Measurements from ENCODE around the gene CACYBP. TPM values are rescaled to one million over a fixed set of nuclear protein-coding genes. Genes with fewer than 3 reads are reported as not detected.

CACYBP gene
- total and polyA plus RNA-seq, 4 experiments from 2014 or later: 98.3 to 226 (median 133) TPM

DNA sequence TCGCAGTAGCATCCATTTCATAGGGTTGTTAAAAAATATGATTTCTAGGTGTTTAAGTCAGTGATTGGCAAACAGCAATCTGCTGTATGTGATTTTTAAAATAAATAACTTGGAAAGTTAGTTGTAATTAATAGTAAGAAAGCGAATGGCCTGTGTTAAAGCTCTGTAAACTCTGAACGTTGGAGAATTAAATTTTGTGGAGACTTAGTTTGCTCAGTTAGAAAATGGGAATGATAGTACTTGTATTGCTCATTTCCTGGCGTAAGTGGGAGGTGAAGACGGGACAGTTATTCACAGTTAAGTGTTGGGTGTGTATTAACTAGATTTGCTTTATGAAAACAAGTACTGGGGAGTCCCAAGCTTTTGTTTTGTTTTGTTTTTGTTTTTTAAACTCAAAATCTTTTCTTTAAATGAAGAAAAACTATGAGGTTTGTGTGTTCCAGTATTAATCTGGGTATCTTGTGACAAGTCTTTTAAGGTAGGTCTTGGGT lies 995 bp downstream of the CACYBP start:
- Mint-ChIP-seq H3K4me1 (peaks cover 32 to 52% (median 45%) of the 10 kb centered on the region in 4 donors), H3K27ac (peak overlapping the region in 2 of 7 donors; percentile 97 to 98), H3K4me3 (peak overlapping the region in 1 of 8 donors; percentile 99), H3K9me3 (no peaks in the 10 kb centered on the region), H3K36me3 (peaks cover 0 to 14% of the 10 kb centered on the region in 2 donors), H3K27me3 (no peaks in the 10 kb centered on the region)
- H3K4me3 ChIP-seq (ENCODE audit: low read length in 2 of 2): peak overlapping the region; percentile 24 to 63
- H3K9me3 ChIP-seq (ENCODE audit: control insufficient read depth in 1 of 2, low read length in 2 of 2): no peaks in the 10 kb centered on the region
- ChIA-PET CTCF (ENCODE audit: partially characterized antibody) (interaction anchor here (0.7 to 2.2 kb wide), 7 partner anchors 20 to 201 kb away, joined by 3 to 7 read pairs (median 5); partner anchors contain the start of gene MRPS14), POLR2A (ENCODE audit: partially characterized antibody) (interaction anchor here (0.5 to 5.1 kb wide), 17 partner anchors 11 to 1524 kb away, joined by 3 to 315 read pairs (median 26); partner anchors contain the start of genes GAS5, KIAA0040, MRPS14 and PRDX6)
- peak in 1 of 5 donors; percentile 13 for DNase-seq
- no peaks in the 10 kb centered on the region for H3K36me3 ChIP-seq (ENCODE audit: insufficient read depth, low read length)
- H3K27ac ChIP-seq (ENCODE audit: low read depth, low read length): peak overlapping the region; percentile 99
- no peaks in the 10 kb centered on the region for H3K27me3 ChIP-seq (ENCODE audit: insufficient read depth, low read length)
- peaks cover 55% of the 10 kb centered on the region for H3K4me1 ChIP-seq (ENCODE audit: insufficient read depth, low read length)
- intact Hi-C loops (cut with micrococcal nuclease): no loop called here

DNA sequence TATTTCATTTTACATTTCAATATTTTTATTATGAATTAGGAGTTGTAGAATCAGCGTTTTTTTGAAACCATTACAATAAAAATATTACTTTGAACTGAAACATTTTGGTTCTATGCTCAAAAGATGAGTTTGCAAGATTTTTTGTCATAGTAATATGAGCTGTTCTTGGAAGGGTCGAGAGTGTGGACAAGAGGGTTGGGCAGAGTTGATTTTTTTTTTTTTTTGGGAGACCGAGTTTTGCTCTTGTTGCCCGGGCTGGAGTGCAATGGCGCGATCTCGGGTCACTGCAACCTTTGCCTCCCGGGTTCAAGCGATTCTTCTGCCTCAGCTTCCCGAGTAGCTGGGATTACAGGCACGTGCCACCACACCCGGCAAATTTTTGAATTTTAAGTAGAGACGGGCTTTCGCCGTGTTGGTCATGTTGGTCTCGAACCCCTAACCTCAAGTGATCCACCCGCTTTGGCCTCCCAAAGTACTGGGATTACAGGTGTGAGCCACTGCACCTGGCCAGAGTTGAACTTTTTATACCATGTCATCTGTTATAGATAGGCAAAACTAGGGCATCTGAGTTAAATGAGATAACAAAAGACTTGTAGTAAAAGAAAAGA lies 3.3 kb downstream of the CACYBP start:
- CTCF ChIA-PET (ENCODE audit: partially characterized antibody): interaction anchor here (0.9 to 2.7 kb wide), 5 partner anchors 9 to 149 kb away, joined by 3 to 8 read pairs (median 4); partner anchors contain the start of gene MRPS14
- Mint-ChIP-seq H3K36me3 (peaks cover 3 to 29% of the 10 kb centered on the region in 2 donors), H3K27me3 (no peaks in the 10 kb centered on the region), H3K4me1 (peaks cover 34 to 52% (median 41%) of the 10 kb centered on the region in 4 donors), H3K9me3 (no peaks in the 10 kb centered on the region), H3K27ac (peak overlapping the region in 6 of 7 donors; percentile 37 to 85 (median 62)), H3K4me3 (peak overlapping the region in 7 of 8 donors; percentile 3 to 42 (median 35))
- H3K27ac ChIP-seq (ENCODE audit: low read depth, low read length): no peak overlapping the region
- H3K4me3 ChIP-seq (ENCODE audit: low read length in 2 of 2): no peak overlapping the region
- H3K4me1 ChIP-seq (ENCODE audit: insufficient read depth, low read length): peaks cover 51% of the 10 kb centered on the region
- H3K9me3 ChIP-seq (ENCODE audit: control insufficient read depth in 1 of 2, low read length in 2 of 2): no peaks in the 10 kb centered on the region
- intact Hi-C loops (cut with micrococcal nuclease): no loop called here
- DNase-seq: no peak
- H3K27me3 ChIP-seq (ENCODE audit: insufficient read depth, low read length): no peaks in the 10 kb centered on the region
- POLR2A ChIA-PET (ENCODE audit: partially characterized antibody): interaction anchor here (0.6 to 5.8 kb wide), 4 partner anchors 21 to 204 kb away, joined by 3 to 52 read pairs (median 3); partner anchors contain the start of gene MRPS14
- H3K36me3 ChIP-seq (ENCODE audit: insufficient read depth, low read length): peaks cover 17% of the 10 kb centered on the region

DNA sequence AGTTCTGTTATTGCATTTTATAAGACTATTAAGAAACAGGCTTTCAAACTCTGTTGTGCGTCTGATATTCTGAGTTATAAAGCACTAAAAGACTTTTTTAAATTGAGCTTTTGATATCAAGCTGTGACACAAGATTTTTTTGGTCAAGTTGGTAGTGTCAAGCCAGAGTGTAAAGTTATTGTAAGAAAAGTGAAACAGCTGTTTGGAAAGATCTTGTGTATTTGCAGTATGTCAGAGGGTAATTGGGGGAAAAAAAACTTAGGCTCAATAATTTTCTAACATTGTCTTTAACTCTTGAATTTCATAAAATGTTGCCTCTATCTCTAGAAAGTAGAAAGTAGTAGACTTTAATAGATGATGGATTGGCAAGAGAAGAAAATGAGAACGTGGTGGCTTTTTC lies 3.8 kb downstream of the CACYBP start:
- ChIA-PET POLR2A (ENCODE audit: partially characterized antibody) (interaction anchor here (0.6 to 5.8 kb wide), 3 partner anchors 20 to 808 kb away, joined by 3 to 52 read pairs (median 3); partner anchors contain the start of gene MRPS14), CTCF (ENCODE audit: partially characterized antibody) (interaction anchor here (0.9 to 2.7 kb wide), 5 partner anchors 9 to 148 kb away, joined by 3 to 8 read pairs (median 4); partner anchors contain the start of gene MRPS14)
- Mint-ChIP-seq H3K9me3 (no peaks in the 10 kb centered on the region), H3K36me3 (peaks cover 8 to 34% of the 10 kb centered on the region in 2 donors), H3K27me3 (no peaks in the 10 kb centered on the region), H3K27ac (peak overlapping the region; percentile 9 to 85 (median 58)), H3K4me1 (peaks cover 36 to 55% (median 41%) of the 10 kb centered on the region in 4 donors), H3K4me3 (peak overlapping the region in 6 of 8 donors; percentile 3 to 42 (median 27))
- Histone ChIP-seq H3K4me1 (ENCODE audit: insufficient read depth, low read length) (peaks cover 46% of the 10 kb centered on the region), H3K27me3 (ENCODE audit: insufficient read depth, low read length) (no peaks in the 10 kb centered on the region), H3K4me3 (ENCODE audit: low read length in 2 of 2) (no peak overlapping the region), H3K27ac (ENCODE audit: low read depth, low read length) (no peak overlapping the region), H3K9me3 (ENCODE audit: control insufficient read depth in 1 of 2, low read length in 2 of 2) (no peaks in the 10 kb centered on the region), H3K36me3 (ENCODE audit: insufficient read depth, low read length) (peaks cover 22% of the 10 kb centered on the region)
- DNase-seq: no peak
- intact Hi-C loops (cut with micrococcal nuclease): no loop called here

DNA sequence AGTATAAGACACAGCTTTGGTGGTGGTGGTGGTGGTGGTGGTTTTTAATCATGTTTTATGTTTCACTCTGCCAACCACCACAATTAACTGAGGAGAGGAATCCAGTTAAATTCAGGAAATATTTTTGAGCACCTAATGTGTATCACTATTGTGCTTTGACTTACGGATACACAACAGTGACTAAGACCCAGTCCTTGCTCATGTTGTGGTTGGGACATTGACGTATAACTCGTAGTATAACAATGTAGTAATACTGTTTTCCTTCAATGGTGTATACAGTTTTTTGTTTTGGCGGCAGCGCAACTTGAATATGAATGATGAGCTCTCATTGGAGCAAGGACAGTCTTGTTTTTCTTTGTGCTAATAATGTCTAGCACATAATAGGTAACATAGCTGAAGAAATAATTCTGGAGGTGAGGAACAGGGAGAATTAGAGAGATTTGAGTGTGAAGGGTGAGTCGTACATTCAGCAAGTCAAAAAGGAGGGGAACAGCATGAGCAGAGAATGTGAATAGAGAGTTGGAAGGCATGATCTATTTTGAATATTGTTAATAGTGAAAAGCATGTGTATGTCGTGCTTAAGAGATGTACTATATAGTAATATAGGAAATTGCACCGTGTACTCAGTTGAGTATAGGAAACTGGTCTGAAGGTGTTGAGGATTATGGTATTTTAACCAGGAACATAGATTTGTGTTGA lies 5.5 kb downstream of the CACYBP start:
- H3K4me1 Mint-ChIP-seq: peaks cover 41 to 55% (median 46%) of the 10 kb centered on the region in 4 donors
- intact Hi-C loops (cut with micrococcal nuclease): no loop called here
- no peaks in the 10 kb centered on the region for H3K9me3 Mint-ChIP-seq
- H3K27me3 Mint-ChIP-seq: no peaks in the 10 kb centered on the region
- no peak overlapping the region for H3K27ac ChIP-seq (ENCODE audit: low read depth, low read length)
- peaks cover 41% of the 10 kb centered on the region for H3K4me1 ChIP-seq (ENCODE audit: insufficient read depth, low read length)
- H3K36me3 Mint-ChIP-seq: peaks cover 19 to 43% of the 10 kb centered on the region in 2 donors
- H3K9me3 ChIP-seq (ENCODE audit: control insufficient read depth in 1 of 2, low read length in 2 of 2): no peaks in the 10 kb centered on the region
- no peak for DNase-seq
- no peak overlapping the region for H3K4me3 ChIP-seq (ENCODE audit: low read length in 2 of 2)
- H3K36me3 ChIP-seq (ENCODE audit: insufficient read depth, low read length): peaks cover 36% of the 10 kb centered on the region
- ChIA-PET CTCF (ENCODE audit: partially characterized antibody) (interaction anchor here (2.7 kb wide), 1 partner anchor 18 kb away, joined by 8 read pairs; the partner anchor contains the start of gene MRPS14), POLR2A (ENCODE audit: partially characterized antibody) (interaction anchor here (0.9 to 5.8 kb wide), 2 partner anchors 18 to 1530 kb away, joined by 4 to 52 read pairs; partner anchors contain the start of gene MRPS14)
- H3K27ac Mint-ChIP-seq: peak overlapping the region in 6 of 7 donors; percentile 1 to 85 (median 34)
- peak overlapping the region in 1 of 8 donors; percentile 5 for H3K4me3 Mint-ChIP-seq
- no peaks in the 10 kb centered on the region for H3K27me3 ChIP-seq (ENCODE audit: insufficient read depth, low read length)

DNA sequence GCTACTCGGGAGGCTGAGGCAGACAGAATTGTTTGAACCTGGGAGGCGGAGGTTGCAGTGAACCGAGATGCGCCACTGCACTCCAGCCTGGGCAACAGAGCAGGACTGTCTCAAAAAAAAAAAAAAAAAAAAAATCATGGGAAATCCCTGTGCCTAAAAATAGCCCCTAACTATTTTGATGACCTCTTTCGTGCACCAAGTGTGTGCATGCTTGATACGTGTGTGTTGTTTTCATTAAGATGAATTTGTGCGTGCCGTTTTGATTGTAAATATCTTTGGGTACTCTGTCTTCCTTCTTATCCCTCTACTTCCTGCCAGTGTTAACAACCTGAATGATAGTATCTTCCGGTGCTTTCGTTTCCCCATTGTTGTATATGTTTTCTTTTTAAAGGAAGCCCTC lies 9.8 kb downstream of the CACYBP start:
- H3K4me1 ChIP-seq (ENCODE audit: insufficient read depth, low read length): peaks cover 2% of the 10 kb centered on the region
- Mint-ChIP-seq H3K27ac (peak overlapping the region in 2 of 7 donors; percentile 9 to 60), H3K4me1 (peaks cover 14 to 18% (median 16%) of the 10 kb centered on the region in 4 donors), H3K36me3 (peaks cover 51 to 78% of the 10 kb centered on the region in 2 donors), H3K27me3 (no peaks in the 10 kb centered on the region), H3K4me3 (no peak overlapping the region), H3K9me3 (no peaks in the 10 kb centered on the region)
- peaks cover 71% of the 10 kb centered on the region for H3K36me3 ChIP-seq (ENCODE audit: insufficient read depth, low read length)
- no peaks in the 10 kb centered on the region for H3K9me3 ChIP-seq (ENCODE audit: control insufficient read depth in 1 of 2, low read length in 2 of 2)
- H3K27me3 ChIP-seq (ENCODE audit: insufficient read depth, low read length): no peaks in the 10 kb centered on the region
- intact Hi-C loops (cut with micrococcal nuclease): no loop called here
- no peak for DNase-seq
- POLR2A ChIA-PET (ENCODE audit: partially characterized antibody): interaction anchor here (1.2 kb wide), 1 partner anchor 14 kb away, joined by 3 read pairs; the partner anchor contains the start of gene MRPS14
- H3K4me3 ChIP-seq (ENCODE audit: low read length in 2 of 2): no peak overlapping the region
- no peak overlapping the region for H3K27ac ChIP-seq (ENCODE audit: low read depth, low read length)
- CTCF ChIA-PET (ENCODE audit: partially characterized antibody): no interaction called here

DNA sequence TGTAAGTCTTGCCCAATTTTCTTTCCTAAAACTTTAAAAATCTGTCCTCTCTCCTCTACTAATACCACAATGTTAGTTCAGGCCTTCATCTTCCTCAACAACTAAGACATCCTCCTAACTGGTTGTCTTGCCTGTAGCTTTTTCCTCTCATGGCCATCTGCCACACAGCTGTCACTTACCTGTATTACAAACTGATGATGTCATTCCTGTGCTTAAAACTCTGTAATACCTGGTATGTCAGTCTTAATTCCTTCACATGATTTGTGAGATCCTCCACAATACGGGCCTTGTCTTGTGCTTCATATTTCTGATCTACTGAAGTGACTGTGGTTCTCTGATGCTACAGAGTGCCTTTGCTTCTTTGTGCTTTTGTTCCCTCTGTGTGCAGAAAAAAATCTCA lies 13.7 kb downstream of the CACYBP start:
- Mint-ChIP-seq H3K4me1 (peaks cover 9 to 13% (median 11%) of the 10 kb centered on the region in 4 donors), H3K4me3 (no peak overlapping the region), H3K27me3 (no peaks in the 10 kb centered on the region), H3K9me3 (no peaks in the 10 kb centered on the region), H3K36me3 (peaks cover 56 to 84% of the 10 kb centered on the region in 2 donors), H3K27ac (peak overlapping the region in 2 of 7 donors; percentile 7 to 72)
- H3K4me1 ChIP-seq (ENCODE audit: insufficient read depth, low read length): no peaks in the 10 kb centered on the region
- POLR2A ChIA-PET (ENCODE audit: partially characterized antibody): interaction anchor here (1.3 to 2.1 kb wide), 2 partner anchors 14 to 16 kb away, joined by 3 to 11 read pairs; partner anchors contain the start of gene CACYBP
- no peak for DNase-seq
- no peak overlapping the region for H3K27ac ChIP-seq (ENCODE audit: low read depth, low read length)
- intact Hi-C loops (cut with micrococcal nuclease): no loop called here
- no peaks in the 10 kb centered on the region for H3K27me3 ChIP-seq (ENCODE audit: insufficient read depth, low read length)
- CTCF ChIA-PET (ENCODE audit: partially characterized antibody): interaction anchor here (1.3 to 1.9 kb wide), 2 partner anchors 9 to 16 kb away, joined by 4 to 7 read pairs; no protein-coding TSS in a partner anchor
- no peak overlapping the region for H3K4me3 ChIP-seq (ENCODE audit: low read length in 2 of 2)
- no peaks in the 10 kb centered on the region for H3K9me3 ChIP-seq (ENCODE audit: control insufficient read depth in 1 of 2, low read length in 2 of 2)
- peaks cover 82% of the 10 kb centered on the region for H3K36me3 ChIP-seq (ENCODE audit: insufficient read depth, low read length)

Data from CD4-positive, alpha-beta memory T cell (primary cell).